Testis (tissue), 3 donors: ENCODE results near the gene CD9. TPM values are rescaled to one million over a fixed set of nuclear protein-coding genes. Genes with fewer than 3 reads are reported as not detected.
A peak's percentile ranks its signal among the peaks of the same experiment; 100 is the strongest.

Source experiments
- DNase-seq: peaks from one replicate; pipeline ENCODE4 v3.0.0-alpha.2; 2019
- H3K27ac ChIP-seq, 2 donors: fragments of 200-600 bp; sonication (generic); one replicate each; pipeline ENCODE4 v1.5.1; 2019
- H3K27me3 ChIP-seq: fragments of 200-600 bp; sonication (generic); one replicate; pipeline ENCODE4 v1.5.1; 2019
- H3K36me3 ChIP-seq: fragments of 200-600 bp; sonication (generic); one replicate; pipeline ENCODE4 v1.5.1; 2017; ENCODE audit warnings: low read depth; ENCODE audit errors: missing control alignments
- H3K4me1 ChIP-seq: fragments of 200-600 bp; sonication (generic); one replicate; pipeline ENCODE4 v1.5.1; 2019
- H3K4me3 ChIP-seq, 2 donors: fragments of 200-600 bp; sonication (generic); one replicate each; pipeline ENCODE4 v1.5.1; 2017 to 2019
- H3K9me3 ChIP-seq: fragments of 200-600 bp; sonication (generic); one replicate; pipeline ENCODE4 v1.5.1; 2017
- POLR2A ChIP-seq: fragments of 450-650 bp; IDR thresholded peaks from one replicate; pipeline ENCODE4 v1.6.1; 2017; ENCODE audit warnings: antibody characterized with exemption, mild to moderate bottlenecking, moderate library complexity
- WGBS, 2 donors: methylation state at CpG; one replicate each; pipeline ENCODE4 v1.1.5; 2018; 5-methylcytosine and 5-hydroxymethylcytosine counted together
- intact Hi-C: fragments of 100-400 bp; cut with DNase I; formaldehyde crosslinking; loops from one replicate; pipeline ENCODE4 v1.15.1; 2023; ENCODE audit warnings: low total_unique reads
- polyA plus RNA-seq: library from polyadenylated mRNA; stranded (reverse); fragments of 350-450 nt; fragmentation: Illumina TruSeq; extraction: RNeasy Lipid Tissue Mini Kit (QIAGEN cat#74804); gene quantifications from one replicate; pipeline ENCODE4 v1.2.3, GENCODE V29; 2014; ENCODE audit warnings: low read depth, low replicate concordance; ENCODE audit not compliant: insufficient read depth
- total RNA-seq, 2 donors: library from RNA; depleted of rRNA; stranded (reverse); fragments of >200 nt; gene quantifications; one replicate each; pipeline ENCODE4 v1.2.3, GENCODE V29; 2016
- TF ChIP-seq, protein P1 (sequence below), 3 experiments: fragments of 450-650 bp in 2 of 3; fragments of 200-600 bp in 1 of 3; sonication (generic) in 1 of 3; IDR thresholded peaks; one replicate each; pipeline ENCODE4 v1.5.1; 2016 to 2019; ENCODE audit warnings: antibody characterized with exemption in 3 of 3, mild to moderate bottlenecking in 2 of 3, moderate library complexity in 1 of 3

The CD9 gene
- total and polyA plus RNA-seq, 3 donors from 2014 or later, result 31.2 to 94.2 (median 53.1) TPM

GRCh38 chr12:6165395-6165794 lies 34.8 kb upstream of the CD9 start:
- TF ChIP-seq POLR2A, result no peak
- TF ChIP-seq, protein P1, sequence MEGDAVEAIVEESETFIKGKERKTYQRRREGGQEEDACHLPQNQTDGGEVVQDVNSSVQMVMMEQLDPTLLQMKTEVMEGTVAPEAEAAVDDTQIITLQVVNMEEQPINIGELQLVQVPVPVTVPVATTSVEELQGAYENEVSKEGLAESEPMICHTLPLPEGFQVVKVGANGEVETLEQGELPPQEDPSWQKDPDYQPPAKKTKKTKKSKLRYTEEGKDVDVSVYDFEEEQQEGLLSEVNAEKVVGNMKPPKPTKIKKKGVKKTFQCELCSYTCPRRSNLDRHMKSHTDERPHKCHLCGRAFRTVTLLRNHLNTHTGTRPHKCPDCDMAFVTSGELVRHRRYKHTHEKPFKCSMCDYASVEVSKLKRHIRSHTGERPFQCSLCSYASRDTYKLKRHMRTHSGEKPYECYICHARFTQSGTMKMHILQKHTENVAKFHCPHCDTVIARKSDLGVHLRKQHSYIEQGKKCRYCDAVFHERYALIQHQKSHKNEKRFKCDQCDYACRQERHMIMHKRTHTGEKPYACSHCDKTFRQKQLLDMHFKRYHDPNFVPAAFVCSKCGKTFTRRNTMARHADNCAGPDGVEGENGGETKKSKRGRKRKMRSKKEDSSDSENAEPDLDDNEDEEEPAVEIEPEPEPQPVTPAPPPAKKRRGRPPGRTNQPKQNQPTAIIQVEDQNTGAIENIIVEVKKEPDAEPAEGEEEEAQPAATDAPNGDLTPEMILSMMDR (IDR thresholded peaks at IDR 0.05), result no peak
- no peaks in the 10 kb centered on the region for H3K36me3 ChIP-seq
- peaks cover 6% of the 10 kb centered on the region for H3K4me1 ChIP-seq
- H3K4me3 ChIP-seq, result no peak overlapping the region
- WGBS, 2 donors, result 68 to 71% methylated on average over 2 of the region's 2 CpGs
- H3K27me3 ChIP-seq, result no peaks in the 10 kb centered on the region
- H3K27ac ChIP-seq, result no peak overlapping the region
- intact Hi-C loops, result no loop called here
- no peak for DNase-seq
- no peaks in the 10 kb centered on the region for H3K9me3 ChIP-seq

GRCh38 chr12:6166808-6167207 lies 33.4 kb upstream of the CD9 start:
- no peak for TF ChIP-seq POLR2A
- TF ChIP-seq, protein P1 (IDR thresholded peaks at IDR 0.05), result no peak
- H3K36me3 ChIP-seq, result no peaks in the 10 kb centered on the region
- no peak overlapping the region for H3K4me3 ChIP-seq
- no peaks in the 10 kb centered on the region for H3K4me1 ChIP-seq
- H3K27ac ChIP-seq, result no peak overlapping the region
- intact Hi-C loops, result no loop called here
- H3K9me3 ChIP-seq, result no peaks in the 10 kb centered on the region
- H3K27me3 ChIP-seq, result no peaks in the 10 kb centered on the region
- no peak for DNase-seq
- WGBS, 2 donors, result 79 to 84% methylated on average over 6 of the region's 6 CpGs

DNA sequence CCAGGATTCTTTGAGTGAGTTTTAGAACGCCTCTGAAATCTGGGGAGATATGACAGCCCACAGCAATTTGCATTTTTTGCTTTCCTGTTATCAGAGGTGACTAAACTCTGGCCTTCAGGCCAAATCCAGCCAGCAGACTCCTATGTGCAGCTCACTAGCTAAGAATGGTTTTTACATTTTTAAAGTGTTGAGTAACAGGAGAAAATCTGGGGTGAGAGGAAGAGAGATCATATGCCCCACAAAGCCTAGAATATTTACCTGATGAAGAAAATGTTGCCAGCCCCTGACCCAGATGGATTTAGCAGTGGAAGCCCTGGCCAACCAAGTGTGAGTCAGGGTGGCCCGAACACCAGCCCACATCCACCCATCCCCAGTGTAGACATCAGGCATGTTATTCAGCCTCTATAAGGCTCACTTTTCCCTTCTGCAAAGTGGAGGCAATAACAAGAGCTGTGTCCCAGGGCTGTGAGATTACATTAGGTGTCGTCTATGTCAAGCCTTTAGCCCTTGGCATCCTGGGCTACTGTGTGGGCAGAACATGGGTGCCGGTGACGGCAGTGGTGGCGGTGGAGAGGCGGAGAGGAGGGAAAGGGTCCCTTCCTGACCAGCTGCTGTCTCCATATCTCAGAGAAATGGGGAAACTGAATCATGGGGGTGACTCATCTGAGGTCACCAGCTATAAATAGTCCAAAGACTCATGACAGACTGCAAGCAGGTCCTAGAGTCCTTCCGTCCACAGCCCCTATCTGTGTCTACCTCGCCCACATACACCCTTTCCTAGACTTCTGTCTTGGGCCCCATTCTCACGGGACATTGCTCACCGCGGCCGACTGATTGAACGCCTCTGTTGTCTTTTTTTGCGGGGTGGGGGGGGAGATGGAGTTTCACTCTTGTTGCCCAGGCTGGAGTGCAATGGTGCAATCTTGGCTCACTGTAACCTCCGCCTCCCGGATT lies 32.6 kb upstream of the CD9 start:
- no peaks in the 10 kb centered on the region for H3K36me3 ChIP-seq
- TF ChIP-seq POLR2A, result no peak
- TF ChIP-seq, protein P1 (IDR thresholded peaks at IDR 0.05), result no peak
- 72 to 82% methylated on average over 13 to 17 of the region's 17 CpGs for WGBS, 2 donors
- no peaks in the 10 kb centered on the region for H3K4me1 ChIP-seq
- no peaks in the 10 kb centered on the region for H3K27me3 ChIP-seq
- H3K27ac ChIP-seq, result peak overlapping the region in 1 of 2 donors; percentile 65
- no peaks in the 10 kb centered on the region for H3K9me3 ChIP-seq
- no peak overlapping the region for H3K4me3 ChIP-seq
- DNase-seq, result no peak
- intact Hi-C loops, result no loop called here

DNA sequence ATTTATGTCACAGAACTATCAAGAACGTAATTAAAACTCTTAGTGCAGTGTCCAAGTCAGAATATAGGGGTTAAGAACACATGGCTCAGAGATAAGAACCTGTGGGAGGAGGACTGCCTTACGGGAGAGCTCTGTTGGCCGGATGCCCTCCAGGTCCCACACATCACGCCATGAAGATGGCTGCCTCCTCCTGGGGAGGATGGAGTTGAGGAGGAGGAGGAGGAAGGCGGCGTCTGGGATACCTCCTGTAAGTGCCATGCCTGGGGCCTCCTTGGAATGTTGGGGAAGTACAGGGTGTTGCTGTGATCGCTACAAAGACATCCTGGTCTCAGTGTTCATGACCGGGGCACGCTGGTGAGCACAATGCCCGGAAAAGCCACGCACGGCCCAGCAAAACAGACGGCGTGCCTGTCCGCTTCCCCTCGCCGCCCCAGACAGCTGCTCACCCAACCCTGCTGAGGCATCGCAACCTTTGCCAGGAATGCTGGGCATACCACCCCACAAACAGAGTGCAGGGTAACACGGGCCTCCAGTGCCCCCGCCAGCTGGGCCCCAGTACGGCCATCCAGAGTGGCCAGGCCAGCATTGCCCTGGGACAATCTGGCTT lies 28.7 kb upstream of the CD9 start:
- no peaks in the 10 kb centered on the region for H3K4me1 ChIP-seq
- intact Hi-C loops, result no loop called here
- 44 to 54% methylated on average over 18 to 21 of the region's 21 CpGs for WGBS, 2 donors
- DNase-seq, result peak; percentile 48
- H3K36me3 ChIP-seq, result no peaks in the 10 kb centered on the region
- no peaks in the 10 kb centered on the region for H3K9me3 ChIP-seq
- no peak overlapping the region for H3K27ac ChIP-seq
- no peak for TF ChIP-seq POLR2A
- TF ChIP-seq, protein P1 (IDR thresholded peaks at IDR 0.05), result no peak
- no peaks in the 10 kb centered on the region for H3K27me3 ChIP-seq
- peak overlapping the region in 1 of 2 donors; percentile 9 for H3K4me3 ChIP-seq
